IPS-NIHi7 (cell line): ENCODE results near the gene GPC2.

Experiments used
- DNase-seq: peaks from one replicate; pipeline ENCODE4 v3.0.0; 2012; ENCODE audit warnings: mixed read lengths; ENCODE audit errors: extremely low spot score

Gene GPC2

GRCh38 chr7:100170101-100170897 is 6.9 kb downstream of the GPC2 start:
- no peak for DNase-seq

GRCh38 chr7:100169147-100169850 is 7.9 kb downstream of the GPC2 start:
- no peak for DNase-seq

GRCh38 chr7:100167912-100168323 is 9.3 kb downstream of the GPC2 start:
- no peak for DNase-seq

- DNase-seq, result no peak
These were observed 9.9 kb downstream of the GPC2 start for GRCh38 chr7:100166970-100167911.

GRCh38 chr7:100166317-100166940 is 10.8 kb downstream of the GPC2 start:
- no peak for DNase-seq

GRCh38 chr7:100163871-100164270 is 13.3 kb downstream of the GPC2 start:
- no peak for DNase-seq

- no peak for DNase-seq
These were observed 14.1 kb downstream of the GPC2 start for GRCh38 chr7:100163006-100163531.

GRCh38 chr7:100160067-100160466 is 17.1 kb downstream of the GPC2 start:
- no peak for DNase-seq

- no peak for DNase-seq
These were observed 18.0 kb downstream of the GPC2 start for GRCh38 chr7:100159099-100159623.

- DNase-seq, result peak; percentile 96
These were observed 18.7 kb downstream of the GPC2 start, which contains the start of gene TRAPPC14 for GRCh38 chr7:100158229-100159098. TRAPPC14 (minus strand) TSS chr7:100158723; CDS start chr7:100158499, 224 bp downstream.

GRCh38 chr7:100157334-100158228 is 19.6 kb downstream of the GPC2 start:
- peak; percentile 40 for DNase-seq

- no peak for DNase-seq
These were observed 20.2 kb downstream of the GPC2 start for GRCh38 chr7:100157069-100157333.

- no peak for DNase-seq
These were observed 20.7 kb downstream of the GPC2 start for GRCh38 chr7:100156331-100157068.

GRCh38 chr7:100155553-100156317 is 21.4 kb downstream of the GPC2 start:
- no peak for DNase-seq

GRCh38 chr7:100154651-100155491 is 22.3 kb downstream of the GPC2 start:
- DNase-seq, result no peak

- DNase-seq, result no peak
These were observed 23.3 kb downstream of the GPC2 start for GRCh38 chr7:100153708-100154535.
